Activated CD4-positive, alpha-beta T cell treated with anti-CD3 and anti-CD28 coated beads for 1 hour (primary cell): Measurements from ENCODE around the gene GRIK3.
A peak's percentile ranks its signal among the peaks of the same experiment; 100 is the strongest.
"Not testable (repeated sequence)": the region's sequence is repeated elsewhere in the genome, so short reads cannot be mapped to it uniquely, and the experiment has no call there.

Source experiments
- DNase-seq: peaks from one replicate; pipeline ENCODE4 v3.0.0-alpha.2; 2020

GRIK3 gene

DNA sequence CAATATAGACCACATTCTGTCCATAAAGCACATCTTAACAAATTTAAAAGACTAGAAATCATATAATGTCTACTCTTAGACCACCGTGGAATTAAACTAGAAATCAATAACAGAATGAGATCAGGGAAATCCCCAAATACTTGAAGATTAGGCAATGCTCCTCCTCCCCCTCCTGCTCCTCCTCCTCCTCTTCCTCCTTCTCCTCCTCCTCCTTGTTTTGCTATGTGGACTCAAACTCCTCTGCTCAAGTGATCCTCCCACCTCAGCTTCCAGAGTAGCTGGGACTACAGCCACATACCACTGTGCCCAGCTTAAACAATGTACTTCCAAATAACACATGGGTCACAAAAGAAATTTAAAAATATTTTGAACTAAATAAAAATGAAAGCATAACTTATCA lies 134.2 kb downstream of the GRIK3 start:
- no peak for DNase-seq

DNA sequence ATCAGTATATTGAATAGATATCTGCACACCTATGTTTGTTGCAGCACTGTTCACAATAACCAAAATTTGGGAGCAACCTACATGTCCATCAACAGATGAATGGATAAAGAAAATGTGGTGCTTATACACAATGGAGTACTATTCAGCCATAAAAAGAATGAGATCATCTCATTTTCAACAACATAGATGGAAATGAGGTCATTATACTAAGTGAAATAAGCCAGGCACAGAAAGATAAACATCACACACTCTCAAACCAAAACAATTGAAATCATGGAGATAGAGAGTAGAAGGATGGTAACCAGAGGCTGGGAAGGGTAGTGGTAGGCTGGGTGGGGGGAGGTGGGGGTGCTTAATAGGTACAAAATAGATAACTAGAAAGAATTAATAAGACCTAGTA lies 136.5 kb downstream of the GRIK3 start:
- not testable (repeated sequence) for DNase-seq

DNA sequence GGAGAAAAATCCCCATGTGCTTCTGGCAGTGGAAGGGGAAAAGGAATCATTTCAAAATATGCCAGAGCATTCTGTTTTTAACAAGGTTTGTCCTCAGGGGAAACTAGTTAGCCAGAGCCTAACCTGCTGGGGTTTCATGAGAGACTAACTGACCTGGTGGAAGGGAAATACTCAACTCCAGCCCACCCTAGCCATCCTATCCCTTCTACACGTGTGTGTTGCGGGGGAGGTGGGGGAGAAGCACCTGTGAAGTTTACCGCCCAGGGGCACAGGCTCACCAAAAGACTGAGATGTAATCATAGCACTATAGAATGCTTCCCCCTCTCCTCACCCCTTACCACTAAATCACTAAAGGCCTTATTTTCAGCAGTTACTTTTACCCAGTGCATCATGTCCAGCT lies 139.5 kb downstream of the GRIK3 start:
- no peak for DNase-seq

- DNase-seq: no peak
Measured at GRCh38 chr1:36890776-36891175, 143.5 kb downstream of the GRIK3 start.

DNA sequence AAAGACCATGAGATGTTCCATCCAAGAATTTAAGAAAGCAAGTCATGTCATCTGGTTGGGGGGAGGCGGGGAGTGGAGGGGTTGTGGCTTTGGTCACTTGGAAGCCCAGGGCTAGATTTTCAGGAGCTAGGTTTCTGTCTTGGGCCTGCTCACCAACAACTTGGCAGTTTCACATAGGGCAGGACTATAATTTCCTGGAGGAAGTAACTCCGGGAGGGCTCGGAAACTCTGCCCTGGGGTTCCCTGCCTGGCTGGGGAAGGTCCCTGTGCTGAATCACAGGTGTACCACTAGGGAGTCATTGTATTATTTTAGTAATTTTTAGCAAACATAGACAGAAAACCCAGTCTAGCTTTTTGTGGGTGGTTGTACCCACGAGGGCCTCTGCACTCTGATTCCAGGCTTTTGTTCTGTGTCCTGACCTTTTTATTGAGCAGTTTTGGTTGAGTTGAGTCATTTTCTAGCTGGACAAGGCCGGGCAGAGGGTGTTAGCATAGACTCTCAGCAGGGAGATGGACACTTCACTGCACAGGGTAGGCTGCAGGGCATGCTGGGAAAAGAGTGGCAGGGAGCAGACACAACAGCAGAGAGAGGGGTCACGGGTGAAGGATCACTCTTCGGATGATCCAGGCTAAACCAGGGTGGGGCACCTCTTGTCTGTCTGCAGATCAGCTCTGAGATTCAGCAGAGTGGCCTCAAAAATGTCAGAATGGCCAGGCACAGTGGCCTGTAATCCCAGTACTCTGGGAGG lies 144.7 kb downstream of the GRIK3 start:
- DNase-seq: no peak

GRCh38 chr1:36888811-36889477 lies 145.4 kb downstream of the GRIK3 start:
- DNase-seq: no peak

GRCh38 chr1:36885540-36886357 lies 148.6 kb downstream of the GRIK3 start:
- no peak for DNase-seq

DNA sequence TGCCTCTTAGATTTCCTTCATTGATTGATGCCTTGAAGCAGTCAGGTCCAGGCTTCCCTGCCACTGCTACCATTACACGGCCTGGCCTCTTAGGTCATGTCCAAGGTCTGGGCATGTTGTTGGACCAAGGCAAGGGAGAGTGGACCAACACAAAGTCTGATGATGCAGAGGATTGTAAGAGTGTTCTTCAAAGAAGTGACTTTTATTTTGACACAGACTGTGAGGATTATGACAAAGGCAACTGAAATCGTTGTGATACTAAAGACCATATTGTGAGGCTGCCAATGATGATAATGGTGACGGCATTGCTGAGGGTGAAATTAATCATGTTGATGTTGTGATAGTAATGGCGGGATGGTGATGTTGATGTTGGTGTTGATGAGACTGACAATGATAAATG lies 149.5 kb downstream of the GRIK3 start:
- no peak for DNase-seq

GRCh38 chr1:36884029-36884701 lies 150.2 kb downstream of the GRIK3 start:
- no peak for DNase-seq

- DNase-seq: no peak
Measured at GRCh38 chr1:36883315-36883949, 150.9 kb downstream of the GRIK3 start.

GRCh38 chr1:36882536-36883285 lies 151.6 kb downstream of the GRIK3 start:
- DNase-seq: no peak

DNA sequence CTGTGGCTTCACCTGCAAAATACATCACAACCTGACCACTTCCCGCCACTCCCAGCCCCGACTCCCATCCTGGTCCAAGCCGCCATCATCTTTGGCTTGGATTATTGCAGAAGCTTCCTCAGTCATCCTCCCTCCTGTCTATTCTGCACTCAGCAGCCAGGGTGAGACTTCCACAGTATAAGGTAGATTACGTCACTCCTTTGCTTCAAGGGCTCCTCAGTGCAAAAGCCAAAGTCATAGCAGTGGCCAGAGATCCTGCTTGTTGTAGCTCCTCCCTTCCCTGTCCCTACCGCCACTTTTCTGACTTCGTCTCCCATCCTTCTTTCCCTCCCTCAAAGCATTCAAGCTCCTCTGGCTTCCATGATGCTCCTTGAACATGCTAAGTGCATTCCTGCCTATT lies 152.8 kb downstream of the GRIK3 start:
- DNase-seq: no peak

DNA sequence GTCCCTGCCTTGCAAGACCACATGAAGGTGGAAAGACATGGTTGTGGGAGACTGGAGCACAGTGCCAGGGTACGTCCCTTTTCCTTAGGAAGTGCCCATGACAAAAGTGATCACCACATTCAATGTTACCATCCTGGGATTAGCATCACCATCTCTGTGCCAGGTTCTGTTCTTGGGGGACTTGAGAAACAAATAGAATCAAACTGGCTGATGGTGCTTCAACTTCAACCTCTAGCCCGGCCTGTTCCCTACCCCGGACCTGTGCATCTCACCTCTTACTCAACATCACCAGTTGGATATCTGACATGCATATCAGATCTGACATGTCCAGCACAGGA lies 153.3 kb downstream of the GRIK3 start:
- no peak for DNase-seq

DNA sequence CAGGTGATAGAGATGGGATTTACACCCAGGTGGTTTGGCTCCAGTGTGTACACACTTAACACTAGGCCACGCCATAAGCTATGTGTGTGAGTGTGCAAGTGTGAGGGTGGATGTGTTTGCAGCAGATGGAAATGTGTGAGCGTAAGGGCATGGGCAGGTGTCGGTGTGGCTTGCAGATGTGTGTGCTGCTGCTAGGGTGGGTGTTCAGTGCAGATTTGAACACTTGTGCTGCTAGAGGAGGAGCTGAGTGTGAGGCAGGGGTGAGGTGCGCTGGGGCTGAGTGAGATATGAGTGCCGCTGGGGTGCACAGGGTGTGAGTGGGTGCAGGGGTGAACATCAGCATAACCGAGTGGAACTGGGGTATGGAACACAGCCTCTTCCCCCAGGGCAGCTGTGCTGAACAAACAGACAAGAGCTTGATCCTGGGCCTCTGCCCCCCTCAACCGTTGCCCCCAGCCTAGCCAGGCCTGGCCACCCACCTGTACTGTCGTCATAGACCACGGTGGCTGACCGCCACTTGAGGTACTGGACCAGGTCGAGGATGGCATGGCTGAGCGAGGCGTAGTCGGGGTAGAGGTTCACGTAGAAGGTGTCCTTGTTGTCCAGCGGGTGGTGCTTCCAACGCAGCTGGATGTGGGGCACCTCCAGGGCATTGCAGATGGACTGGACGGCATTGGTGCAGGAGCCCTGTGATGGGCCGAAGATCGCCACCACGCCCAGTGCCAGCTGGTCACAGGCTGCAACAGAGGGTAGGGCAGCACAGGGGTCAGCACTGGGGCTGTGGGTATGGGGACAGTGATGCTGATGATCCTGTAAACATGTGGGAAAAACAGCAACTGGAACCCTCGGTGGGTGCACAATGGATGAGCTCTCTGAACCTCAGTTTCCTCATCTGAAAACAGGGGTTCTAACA lies 153.9 kb downstream of the GRIK3 start:
- no peak for DNase-seq

- no peak for DNase-seq
Measured at GRCh38 chr1:36879613-36880012, 154.7 kb downstream of the GRIK3 start.

DNA sequence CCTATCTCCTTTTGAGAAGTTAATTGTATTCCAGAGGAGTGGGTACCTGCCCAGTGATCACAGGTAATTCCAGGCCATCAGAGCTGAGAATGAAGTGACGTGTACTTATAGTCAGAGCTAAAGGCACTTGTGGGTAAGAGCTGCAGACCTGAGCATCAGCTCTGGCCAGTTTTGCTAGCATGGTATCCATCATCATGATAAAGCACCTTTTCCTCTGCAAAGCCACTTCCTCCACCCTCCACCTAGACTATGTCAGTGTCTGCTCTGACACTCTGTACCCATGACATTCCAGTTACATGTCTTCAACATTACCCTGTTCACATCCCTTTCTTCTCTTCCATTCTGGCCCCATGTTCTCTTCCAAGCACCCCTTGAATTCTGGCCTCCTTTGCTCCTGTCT lies 157.3 kb downstream of the GRIK3 start:
- DNase-seq: no peak

- peak; percentile 1 for DNase-seq
Measured at GRCh38 chr1:36874271-36875060, 159.8 kb downstream of the GRIK3 start.

DNA sequence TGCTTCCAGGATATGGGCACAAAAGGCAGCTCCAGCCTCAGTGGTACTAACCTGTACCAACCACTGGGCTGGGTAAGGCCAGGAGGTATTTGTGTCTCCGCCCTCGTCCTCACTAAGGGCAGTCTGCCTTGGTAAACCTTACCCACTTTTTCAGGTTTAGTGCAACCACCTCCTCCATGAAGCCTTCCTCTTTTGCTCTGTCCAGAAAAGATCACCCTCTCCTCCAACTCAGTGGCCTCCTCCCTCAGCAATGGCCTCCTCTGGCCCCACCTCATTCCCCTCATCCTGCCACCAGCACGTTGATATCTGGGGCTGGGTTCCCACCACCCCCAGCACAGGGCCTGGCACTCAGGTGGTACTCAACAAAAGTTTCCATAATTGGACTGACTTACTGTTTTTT lies 161.5 kb downstream of the GRIK3 start:
- DNase-seq: no peak

- no peak for DNase-seq
Measured at GRCh38 chr1:36872126-36872754, 162.1 kb downstream of the GRIK3 start.
